HL-60/S4 treated with retinoic acid at 250 ng/mL for 4 days and 3 days (cell line): ENCODE results near the gene BTG1.

Experiments used
- in situ Hi-C: fragments of 300-500 bp; cut with MboI; formaldehyde crosslinking; loops from 2 replicates; pipeline ENCODE4 v1.7.0; 2022; ENCODE audit warnings: low sequenced_read_pairs

The BTG1 gene

DNA sequence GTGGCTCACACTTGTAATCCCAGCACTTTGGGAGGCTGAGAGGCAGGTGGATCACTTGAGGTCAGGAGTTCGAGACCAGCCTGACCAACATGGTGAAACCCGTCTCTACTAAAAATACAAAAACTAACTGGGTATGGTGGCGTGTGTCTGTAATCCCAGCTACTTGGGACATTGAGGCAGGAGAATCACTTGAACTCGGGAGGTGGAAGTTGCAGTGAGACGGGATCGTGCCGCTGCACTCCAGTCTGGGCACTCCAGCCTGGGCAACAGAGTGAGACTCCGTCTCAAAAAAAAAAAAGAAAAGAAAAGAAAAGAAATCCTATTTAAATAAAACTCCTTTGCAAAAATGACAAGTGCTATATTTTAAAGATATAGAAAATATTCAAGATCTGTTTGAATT, 10.1 kb downstream of the BTG1 start:
- in situ Hi-C loops: loop anchor here (25.0 kb wide), 2 partner anchors 323 to 427 kb away; no protein-coding TSS in a partner anchor

DNA sequence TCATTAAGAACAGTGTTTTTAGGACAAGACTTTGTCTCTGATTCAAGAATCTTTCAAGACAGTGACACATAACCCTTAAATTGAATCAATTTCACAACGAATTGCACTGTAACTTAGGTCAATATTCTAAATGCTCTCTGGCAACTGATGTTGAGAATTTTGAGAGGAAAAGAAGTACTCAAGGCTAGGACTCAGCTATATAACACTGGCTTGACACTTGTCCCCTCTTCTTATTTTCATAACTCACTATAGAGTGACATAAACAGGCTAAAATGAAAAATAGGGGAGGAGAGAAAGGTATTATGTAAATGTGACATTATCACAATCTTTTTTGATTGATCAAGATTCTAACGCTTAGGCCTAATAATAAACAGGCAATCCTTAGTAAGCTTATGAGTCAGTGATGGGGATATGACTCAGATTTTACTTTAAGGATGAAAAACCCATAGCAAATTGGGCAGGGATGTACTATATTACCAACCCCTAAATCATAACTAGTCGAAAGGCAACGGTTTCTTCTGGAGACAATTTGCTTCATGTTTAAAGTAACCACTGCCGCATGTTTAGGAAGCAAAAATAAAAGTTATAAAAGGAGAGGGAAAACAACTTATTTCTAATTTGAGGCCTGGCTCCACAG, 10.9 kb downstream of the BTG1 start:
- in situ Hi-C loops: loop anchor here (25.0 kb wide), 2 partner anchors 322 to 428 kb away; no protein-coding TSS in a partner anchor

DNA sequence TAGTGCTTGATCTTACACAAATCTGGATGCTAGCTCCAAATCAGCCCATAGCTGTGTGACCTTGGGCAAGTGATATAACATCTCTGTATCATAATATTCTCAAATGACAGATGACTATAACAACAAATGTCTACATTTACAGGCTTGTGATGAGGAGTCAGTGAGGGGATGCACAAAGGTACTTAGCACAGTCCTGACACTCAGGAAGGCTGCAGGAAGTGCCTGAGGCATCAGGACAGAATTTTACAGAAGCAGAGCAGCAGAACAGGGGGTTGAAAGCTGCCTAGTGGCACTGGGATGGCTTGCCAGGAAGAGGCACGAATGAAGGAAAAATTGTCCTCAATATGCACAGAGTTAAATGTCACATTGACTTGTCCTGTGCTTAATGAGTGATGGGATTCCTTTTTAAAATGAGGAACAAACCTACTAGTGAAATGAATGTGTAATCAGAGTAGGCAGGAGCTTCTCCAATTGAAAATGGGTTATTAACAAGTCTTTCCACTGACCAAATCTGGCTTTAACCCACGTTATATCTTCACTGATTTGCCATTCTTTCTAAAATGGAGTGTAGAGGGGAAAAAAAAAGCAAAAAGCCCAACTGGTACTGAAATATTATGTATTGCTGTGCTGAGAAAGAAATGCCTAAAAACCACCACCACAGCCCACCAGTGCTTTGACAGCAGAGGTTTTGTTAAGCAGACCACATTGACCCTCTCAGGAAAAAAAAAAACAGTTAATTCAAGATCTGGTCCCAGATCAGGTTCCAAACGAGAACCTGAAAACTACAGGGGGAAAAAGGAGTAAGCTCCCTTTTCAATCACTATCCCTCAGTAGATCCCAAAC, 11.6 kb downstream of the BTG1 start:
- in situ Hi-C loops: loop anchor here (25.0 kb wide), 2 partner anchors 322 to 428 kb away; no protein-coding TSS in a partner anchor

DNA sequence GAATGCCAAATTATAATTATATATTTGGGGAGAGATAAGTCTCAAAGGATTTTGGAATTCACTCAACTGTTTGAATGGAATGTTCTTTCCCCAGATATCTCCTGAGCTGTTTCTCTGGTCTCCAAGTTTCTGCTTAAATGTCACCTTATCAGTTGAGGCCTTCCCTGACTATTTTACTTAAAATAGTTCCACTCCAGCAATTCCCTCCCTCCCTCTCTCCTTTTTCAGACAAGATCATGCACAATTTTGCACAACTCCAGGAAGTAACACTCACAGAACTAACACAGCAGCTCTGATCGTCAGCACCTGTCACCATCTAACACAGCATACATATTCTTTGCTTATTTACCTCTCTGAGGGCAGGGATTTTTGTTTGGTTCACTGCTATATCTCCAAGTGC, 12.5 kb downstream of the BTG1 start:
- in situ Hi-C loops: loop anchor here (25.0 kb wide), 2 partner anchors 321 to 429 kb away; no protein-coding TSS in a partner anchor

DNA sequence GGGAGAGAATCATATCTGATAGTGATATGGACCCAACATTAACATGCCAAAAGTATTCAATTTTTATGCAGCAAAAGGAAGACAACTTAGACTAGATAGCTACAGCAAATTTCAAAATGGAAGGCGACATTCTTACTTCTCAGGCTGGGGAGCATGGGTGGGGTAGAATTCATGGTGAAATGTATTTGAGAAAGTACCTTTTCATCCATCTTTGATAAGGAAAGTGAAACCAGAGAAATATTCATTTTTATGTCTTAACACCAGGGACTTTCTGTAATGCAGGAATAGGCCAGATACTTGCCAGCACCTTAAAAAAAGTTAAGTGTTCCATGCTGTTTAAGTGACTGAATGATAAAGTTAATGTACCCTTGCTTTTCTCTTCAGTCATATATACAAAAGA, 13.4 kb downstream of the BTG1 start:
- in situ Hi-C loops: loop anchor here (25.0 kb wide), 2 partner anchors 320 to 430 kb away; no protein-coding TSS in a partner anchor

DNA sequence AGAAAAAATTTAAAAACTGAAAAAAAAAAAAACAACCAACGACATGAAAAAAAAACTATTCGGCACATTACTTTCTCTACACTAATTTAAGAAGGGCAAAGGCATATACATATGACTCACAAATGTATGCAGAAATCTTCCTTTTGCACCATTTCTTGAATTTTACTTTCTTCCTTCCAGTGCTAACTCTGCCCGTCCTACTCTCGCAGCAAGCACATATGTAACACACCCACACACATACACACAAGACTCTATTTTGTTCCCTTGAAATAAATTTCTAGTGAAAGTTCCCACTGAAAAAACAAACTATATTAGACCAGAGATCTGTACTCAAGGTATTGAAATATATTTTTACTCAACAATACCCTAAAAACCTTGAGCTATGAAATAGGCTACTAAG, 14.6 kb downstream of the BTG1 start:
- in situ Hi-C loops: loop anchor here (25.0 kb wide), 2 partner anchors 319 to 431 kb away; no protein-coding TSS in a partner anchor

DNA sequence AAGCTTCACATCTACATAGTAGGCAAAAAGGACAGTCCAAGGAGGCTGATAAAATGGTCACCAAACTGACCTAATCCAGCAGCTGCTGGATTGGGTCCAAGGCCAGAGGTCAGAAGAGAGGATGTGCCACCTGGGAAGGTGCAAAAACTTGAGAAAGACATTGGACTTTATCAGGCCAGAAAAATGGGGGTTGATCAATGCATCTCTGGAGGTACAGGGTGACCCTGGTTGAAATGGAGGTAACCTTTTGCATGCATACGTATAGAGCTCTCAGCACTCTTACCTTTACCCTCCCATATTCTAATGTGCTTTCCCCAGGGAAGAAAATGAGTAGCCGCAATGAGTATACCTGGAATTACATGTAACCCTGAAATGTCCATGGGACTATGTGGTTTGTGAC, 16.0 kb downstream of the BTG1 start:
- in situ Hi-C loops: loop anchor here (25.0 kb wide), 2 partner anchors 317 to 433 kb away; no protein-coding TSS in a partner anchor

DNA sequence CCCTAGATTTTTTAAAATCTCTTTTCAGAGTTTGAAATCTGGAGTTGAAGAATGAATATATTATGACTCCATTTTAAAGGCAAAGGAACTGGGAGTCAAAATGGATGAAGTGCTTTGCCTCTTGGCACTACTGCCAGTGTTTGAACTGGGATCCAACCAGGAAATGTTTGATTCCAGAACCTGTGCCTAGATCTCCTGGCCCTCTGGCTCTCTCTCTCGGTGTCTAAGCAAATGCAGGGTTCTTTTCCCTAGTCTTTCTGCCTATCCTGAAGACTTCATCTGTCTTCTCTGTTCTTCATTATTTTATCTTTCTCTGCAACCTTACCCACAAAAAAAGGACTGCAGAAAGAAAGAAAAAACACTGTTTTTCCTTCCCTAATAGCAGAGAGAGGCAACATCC, 17.0 kb downstream of the BTG1 start:
- in situ Hi-C loops: loop anchor here (25.0 kb wide), 2 partner anchors 316 to 434 kb away; no protein-coding TSS in a partner anchor

DNA sequence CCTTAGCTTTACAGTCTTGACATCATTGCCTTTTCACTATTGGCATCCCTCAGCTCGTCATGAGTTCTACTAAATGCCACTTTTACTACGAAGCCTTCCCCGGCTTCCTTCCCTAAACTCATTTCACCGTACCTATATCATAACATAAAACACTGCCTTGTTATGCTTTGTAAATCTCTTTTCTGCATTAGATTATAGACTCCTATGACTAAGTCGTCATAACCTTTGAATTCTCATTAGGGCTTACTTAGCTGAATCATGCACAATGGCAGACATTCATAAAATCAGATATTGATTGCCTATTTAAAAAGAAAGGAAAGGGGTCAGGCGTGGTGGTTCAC, 21.0 kb downstream of the BTG1 start:
- in situ Hi-C loops: loop anchor here (25.0 kb wide), 2 partner anchors 312 to 438 kb away; no protein-coding TSS in a partner anchor

DNA sequence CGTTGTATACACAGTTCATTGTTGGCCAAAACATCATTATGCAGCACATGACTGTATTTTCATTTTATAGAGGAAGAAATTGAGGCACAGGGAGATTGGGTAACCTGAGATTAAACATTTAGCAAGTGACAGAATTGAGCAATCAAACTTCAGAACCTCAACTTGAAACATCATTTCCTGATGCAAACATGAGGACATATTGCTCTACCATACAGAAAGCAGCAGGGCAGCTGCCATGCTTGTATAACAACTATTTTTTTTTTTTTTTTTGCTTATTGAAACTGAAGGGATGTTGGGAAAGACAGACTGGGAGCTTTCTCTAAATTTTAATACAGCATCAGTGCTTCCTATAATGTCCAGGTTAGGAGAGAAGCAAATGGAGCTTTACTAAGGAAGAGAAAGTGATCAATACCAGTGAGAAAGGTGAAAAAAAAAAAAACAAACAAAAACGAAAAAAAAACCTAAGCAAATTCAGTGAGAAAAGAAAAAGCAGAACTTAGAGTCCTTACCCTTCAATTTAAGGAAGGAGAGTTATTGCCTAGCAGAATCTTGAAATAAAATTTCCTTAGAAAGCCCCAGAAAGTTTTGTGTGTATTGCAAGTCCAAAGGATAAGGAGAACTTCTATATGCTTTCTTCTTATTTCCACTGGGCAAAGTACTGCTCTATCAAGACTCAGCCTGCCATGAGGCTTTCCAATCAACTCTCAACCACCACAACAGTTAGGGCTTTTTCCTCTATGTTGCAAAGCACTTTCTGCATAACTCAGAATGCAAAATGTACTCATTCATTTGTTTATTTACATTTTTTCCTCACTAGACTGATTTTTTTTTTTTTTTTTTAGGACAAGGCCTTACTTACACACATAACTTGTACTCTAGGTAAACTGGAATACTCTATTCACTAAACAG, 21.6 kb downstream of the BTG1 start:
- in situ Hi-C loops: no loop called here

DNA sequence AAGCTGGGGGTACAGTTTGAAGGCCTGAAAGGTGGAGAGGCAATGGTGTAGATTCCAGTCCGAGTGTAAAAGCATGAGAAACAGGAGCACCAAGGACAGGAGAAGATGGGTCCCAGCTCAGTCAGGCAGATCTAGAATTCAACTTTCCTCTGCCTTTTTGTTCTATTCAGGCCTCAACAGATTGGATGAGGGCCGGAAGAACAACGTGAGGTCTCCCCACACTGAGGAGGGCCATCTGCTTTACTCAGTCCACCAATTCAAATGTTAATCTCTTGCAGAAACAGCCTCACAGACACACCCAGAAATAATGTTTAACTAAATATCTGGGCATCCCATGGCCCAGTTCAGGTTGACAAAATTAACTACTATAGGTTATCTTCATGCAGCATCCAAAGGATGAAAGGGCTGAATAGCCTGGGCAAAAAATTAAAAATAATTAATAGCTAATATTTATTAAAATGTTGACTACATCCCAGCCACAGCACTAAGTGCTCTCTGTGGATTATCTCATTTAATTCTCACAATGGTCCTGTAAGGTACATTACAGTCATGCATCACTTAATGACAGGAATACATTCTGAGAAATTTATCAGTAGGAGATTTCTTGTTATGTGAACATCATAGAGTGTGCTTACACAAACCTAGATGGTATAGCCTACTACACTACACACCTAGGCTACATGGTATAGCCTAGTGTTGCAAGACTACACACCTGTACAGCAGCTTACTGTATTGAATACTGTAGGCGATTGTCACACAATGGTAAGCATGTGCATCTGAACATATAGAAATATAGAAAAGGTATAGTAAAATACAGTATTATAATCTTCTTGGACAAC, 22.5 kb downstream of the BTG1 start:
- in situ Hi-C loops: no loop called here

DNA sequence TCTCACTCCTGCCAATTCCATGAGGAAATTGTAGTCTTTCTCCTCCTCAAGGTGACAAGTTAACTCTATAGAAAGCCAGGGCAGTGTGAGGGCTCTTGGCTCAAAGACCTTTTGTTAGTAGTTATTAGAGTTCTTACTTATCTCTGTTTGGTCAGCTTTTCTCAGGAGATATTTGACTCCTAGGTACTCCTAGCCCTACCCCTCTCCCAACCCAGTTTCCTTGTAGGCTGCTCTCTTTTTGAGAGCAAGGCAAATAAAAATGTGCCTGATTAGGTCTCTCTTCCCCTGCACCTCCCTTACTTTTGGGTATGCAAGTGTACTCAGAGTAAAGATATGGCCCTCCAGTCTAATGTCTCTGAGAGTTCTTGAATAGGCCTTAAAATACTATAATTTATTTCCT, 23.8 kb downstream of the BTG1 start:
- in situ Hi-C loops: no loop called here

DNA sequence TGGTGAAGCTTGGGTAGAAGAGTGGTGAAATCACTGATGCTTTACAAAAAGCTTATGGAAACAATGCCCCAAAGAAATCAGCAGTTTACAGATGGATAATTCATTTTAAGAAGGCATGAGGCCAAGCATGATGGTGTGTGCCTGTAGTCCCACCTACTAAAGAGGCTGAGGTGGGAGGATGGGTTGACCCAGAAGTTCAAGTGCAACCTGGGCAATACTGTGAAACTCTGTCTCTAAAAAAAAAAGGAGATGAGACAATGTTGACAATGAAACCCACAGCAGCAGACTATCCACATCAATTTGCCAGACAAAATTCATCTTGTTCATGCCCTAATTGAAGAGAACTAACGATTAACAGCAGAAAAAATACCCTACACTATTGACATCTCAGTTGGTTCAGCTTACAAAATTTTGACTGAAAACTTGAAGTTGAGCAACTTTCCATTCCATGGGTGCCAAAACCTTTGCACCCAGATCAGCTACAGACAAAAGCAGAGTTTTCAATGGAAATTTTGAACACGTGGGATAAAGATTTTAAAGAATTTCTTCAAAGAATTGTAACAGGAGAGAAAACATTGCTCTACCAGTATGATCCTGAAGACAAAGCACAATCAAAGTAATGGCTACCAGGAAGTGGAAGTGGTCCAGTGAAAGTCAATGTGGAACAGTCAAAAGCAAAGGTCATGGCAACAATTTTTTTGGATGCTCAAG, 26.7 kb downstream of the BTG1 start:
- in situ Hi-C loops: no loop called here

DNA sequence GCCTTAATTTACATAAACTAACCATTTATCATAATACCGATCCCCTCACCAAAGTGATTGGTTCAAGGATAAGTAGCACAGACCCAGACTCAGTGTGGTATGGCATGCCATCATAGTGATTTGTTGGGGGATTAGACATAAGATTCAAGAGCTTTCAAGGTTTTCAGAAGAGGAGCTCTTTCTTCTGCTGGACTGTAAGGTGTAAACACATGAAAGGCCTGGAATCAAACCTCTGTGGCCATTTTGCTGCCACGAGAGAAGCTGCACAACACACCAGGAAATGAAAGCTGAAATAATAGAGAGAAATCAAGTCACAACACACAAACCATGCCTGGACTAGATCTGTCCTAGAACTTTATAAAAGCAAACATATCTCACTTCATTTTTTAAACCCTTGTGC, 30.8 kb downstream of the BTG1 start:
- in situ Hi-C loops: no loop called here

DNA sequence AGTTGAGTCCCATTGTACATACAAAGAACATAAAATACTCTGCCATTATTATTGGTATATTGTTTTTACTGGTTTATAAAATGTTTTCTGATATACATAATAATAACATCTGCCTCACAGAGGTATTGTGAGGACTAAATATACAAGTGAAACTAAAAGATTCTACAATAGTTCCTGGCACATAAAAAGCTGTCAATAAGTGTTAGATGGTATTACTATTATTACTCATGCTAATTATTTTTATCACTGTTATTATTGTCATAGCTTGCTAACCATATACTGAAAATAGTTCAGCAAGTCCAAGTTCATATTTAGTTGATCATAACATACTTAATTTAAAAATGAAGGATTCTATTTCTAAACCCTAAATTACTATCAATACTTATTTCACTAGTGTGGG, 34.4 kb downstream of the BTG1 start:
- in situ Hi-C loops: no loop called here

DNA sequence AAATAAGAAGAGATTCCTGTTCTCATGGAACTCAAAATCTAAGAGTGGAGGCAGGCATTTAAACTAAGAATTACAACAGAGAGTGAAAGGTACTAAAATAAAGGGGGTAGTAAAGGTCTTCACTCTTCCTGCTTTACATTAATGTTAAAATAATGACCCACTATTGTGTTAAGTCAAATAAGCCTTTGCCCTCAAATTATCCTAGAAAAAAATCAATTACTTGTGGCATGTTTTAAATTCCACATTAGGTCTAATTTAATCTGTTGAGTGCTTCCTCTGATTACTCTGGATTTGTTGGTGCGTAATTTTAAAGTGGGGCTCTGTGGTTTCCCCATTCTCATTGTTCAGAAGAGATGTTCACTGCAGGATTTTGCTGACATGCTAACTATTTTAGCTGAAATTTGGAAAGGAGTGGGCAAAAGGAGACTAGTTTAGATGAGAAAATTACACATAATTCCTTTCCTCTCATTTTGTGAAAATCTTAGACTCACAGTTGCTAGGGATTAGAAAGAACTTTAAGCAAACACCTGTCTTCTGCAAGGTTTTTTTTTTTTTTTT, 35.5 kb downstream of the BTG1 start:
- in situ Hi-C loops: no loop called here

DNA sequence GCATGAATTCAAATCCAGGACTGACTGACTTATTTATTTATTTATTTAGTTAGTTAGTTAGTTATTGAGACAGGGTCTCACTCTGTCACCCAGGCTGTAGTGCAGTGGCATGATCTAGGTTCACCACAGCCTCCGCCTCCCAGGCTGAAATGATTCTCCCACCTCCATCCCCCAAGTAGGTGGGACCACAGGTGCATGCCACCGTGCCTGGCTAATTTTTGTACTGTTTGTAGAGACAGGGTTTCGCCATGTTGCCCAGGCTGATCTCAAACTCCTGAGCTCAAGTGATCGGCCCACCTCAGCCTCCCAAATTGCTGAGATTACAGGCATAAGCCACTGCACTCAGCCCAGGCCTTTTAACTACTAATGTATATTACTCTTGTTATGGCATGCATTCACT, 36.0 kb downstream of the BTG1 start:
- in situ Hi-C loops: no loop called here

DNA sequence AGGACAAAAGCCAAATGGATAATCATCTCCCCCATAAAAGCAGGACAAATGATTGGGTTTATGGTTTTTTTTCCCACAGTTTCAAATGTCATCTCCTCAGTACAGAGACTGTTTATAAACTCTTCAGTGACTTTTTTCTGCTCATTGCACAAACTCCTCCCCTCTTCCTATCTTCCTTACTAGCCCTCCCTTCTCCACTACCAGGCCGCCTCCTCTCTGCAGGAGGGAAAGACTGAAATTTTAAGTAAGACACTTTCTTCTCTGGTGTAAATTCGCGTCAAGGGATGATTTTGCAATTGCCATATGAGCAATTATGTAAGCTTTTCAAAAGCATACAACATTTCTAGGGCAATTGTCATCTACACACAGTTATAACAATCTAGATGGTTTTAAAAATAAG, 37.0 kb downstream of the BTG1 start:
- in situ Hi-C loops: no loop called here

DNA sequence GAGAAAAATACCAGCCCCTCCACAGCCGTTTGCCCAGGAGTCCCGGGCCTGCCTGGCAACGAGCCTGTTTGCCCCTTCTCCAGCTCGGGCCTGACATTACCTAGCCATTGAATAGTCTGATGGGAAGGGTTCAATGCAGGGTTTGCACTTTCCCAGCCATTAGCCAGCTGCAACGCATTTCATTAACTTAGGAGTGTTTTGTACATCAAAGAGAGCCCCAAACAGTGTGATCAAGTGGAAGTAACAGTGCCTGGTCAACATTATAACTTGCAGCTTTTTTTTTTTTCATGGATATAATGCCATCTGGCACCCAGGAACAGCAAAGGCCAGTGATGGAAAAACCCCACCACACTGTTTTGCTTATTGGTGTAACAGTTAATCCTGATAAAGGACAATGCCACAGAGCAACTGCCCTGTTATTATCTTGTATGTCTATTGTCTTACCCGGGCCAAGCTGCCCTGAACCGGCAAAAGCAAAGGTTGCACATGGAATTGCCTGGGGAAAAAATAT, 38.0 kb downstream of the BTG1 start:
- in situ Hi-C loops: no loop called here
